ENCODE measurements around the gene CEP192. TPM values are rescaled to one million over a fixed set of nuclear protein-coding genes. Genes with fewer than 3 reads are reported as not detected.

CEP192 gene
- total and polyA plus RNA-seq, 2 of the 13 experiments (the other 11 are each of a cell fraction or from before 2014, with no cell fraction given), result 15.3 to 24.7 TPM

- no TSS peak for BruUV-seq (replicated peaks)
- CTCF ChIA-PET (ENCODE audit: low intra/inter-chr PET ratio, low total read pairs), result no interaction called here
- no peak for TF ChIP-seq SSRP1 (CRISPR knock-in tag; IDR thresholded peaks at IDR 0.05)
- TF ChIP-seq, protein P1, sequence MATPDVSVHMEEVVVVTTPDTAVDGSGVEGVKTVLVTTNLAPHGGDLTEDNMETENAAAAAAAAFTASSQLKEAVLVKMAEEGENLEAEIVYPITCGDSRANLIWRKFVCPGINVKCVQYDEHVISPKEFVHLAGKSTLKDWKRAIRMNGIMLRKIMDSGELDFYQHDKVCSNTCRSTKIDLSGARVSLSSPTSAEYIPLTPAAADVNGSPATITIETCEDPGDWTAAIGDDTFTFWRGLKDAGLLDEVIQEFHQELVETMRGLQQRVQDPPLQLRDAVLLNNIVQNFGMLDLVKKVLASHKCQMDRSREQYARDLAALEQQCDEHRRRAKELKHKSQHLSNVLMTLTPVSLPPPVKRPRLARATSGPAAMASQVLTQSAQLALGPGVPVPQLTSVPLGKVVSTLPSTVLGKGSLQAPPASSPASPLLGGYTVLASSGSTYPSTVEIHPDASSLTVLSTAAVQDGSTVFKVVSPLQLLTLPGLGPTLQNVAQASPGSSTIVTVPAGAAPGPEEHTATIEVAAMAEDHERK (CRISPR knock-in tag; IDR thresholded peaks at IDR 0.05; ENCODE audit: low read depth), result no peak
- no peak for TF ChIP-seq GATAD1 (CRISPR knock-in tag; IDR thresholded peaks at IDR 0.05)
- no peak for TF ChIP-seq ZMAT3 (CRISPR knock-in tag; conservative IDR thresholded peaks at IDR 0.05)
- TF ChIP-seq SNRNP70 (IDR thresholded peaks at IDR 0.05; ENCODE audit: low read depth, low read length), result no peak
- TF ChIP-seq, protein P2, sequence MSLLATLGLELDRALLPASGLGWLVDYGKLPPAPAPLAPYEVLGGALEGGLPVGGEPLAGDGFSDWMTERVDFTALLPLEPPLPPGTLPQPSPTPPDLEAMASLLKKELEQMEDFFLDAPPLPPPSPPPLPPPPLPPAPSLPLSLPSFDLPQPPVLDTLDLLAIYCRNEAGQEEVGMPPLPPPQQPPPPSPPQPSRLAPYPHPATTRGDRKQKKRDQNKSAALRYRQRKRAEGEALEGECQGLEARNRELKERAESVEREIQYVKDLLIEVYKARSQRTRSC (CRISPR knock-in tag; IDR thresholded peaks at IDR 0.05; ENCODE audit: low read depth), result no peak
- no peak for TF ChIP-seq ZNF251 (CRISPR knock-in tag; IDR thresholded peaks at IDR 0.05)
- TF ChIP-seq TRIM24 (CRISPR knock-in tag; IDR thresholded peaks at IDR 0.05), result no peak
- TF ChIP-seq YEATS2 (CRISPR knock-in tag; IDR thresholded peaks at IDR 0.05; ENCODE audit: borderline replicate concordance), result no peak
- TF ChIP-seq GLI4 (CRISPR knock-in tag; IDR thresholded peaks at IDR 0.05; ENCODE audit: borderline replicate concordance), result no peak
- TF ChIP-seq, protein P3, sequence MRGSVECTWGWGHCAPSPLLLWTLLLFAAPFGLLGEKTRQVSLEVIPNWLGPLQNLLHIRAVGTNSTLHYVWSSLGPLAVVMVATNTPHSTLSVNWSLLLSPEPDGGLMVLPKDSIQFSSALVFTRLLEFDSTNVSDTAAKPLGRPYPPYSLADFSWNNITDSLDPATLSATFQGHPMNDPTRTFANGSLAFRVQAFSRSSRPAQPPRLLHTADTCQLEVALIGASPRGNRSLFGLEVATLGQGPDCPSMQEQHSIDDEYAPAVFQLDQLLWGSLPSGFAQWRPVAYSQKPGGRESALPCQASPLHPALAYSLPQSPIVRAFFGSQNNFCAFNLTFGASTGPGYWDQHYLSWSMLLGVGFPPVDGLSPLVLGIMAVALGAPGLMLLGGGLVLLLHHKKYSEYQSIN (CRISPR knock-in tag; IDR thresholded peaks at IDR 0.05; ENCODE audit: borderline replicate concordance), result no peak
- TF ChIP-seq YEATS4 (CRISPR knock-in tag; IDR thresholded peaks at IDR 0.05; ENCODE audit: borderline replicate concordance), result no peak
- no peak for TF ChIP-seq GATA4 (IDR thresholded peaks at IDR 0.05; ENCODE audit: borderline replicate concordance, low read depth)
- TF ChIP-seq, protein P4, sequence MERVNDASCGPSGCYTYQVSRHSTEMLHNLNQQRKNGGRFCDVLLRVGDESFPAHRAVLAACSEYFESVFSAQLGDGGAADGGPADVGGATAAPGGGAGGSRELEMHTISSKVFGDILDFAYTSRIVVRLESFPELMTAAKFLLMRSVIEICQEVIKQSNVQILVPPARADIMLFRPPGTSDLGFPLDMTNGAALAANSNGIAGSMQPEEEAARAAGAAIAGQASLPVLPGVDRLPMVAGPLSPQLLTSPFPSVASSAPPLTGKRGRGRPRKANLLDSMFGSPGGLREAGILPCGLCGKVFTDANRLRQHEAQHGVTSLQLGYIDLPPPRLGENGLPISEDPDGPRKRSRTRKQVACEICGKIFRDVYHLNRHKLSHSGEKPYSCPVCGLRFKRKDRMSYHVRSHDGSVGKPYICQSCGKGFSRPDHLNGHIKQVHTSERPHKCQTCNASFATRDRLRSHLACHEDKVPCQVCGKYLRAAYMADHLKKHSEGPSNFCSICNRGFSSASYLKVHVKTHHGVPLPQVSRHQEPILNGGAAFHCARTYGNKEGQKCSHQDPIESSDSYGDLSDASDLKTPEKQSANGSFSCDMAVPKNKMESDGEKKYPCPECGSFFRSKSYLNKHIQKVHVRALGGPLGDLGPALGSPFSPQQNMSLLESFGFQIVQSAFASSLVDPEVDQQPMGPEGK (CRISPR knock-in tag; IDR thresholded peaks at IDR 0.05), result no peak
- no peak for TF ChIP-seq ZSCAN31 (CRISPR knock-in tag; IDR thresholded peaks at IDR 0.05; ENCODE audit: low read depth)
- no peak for TF ChIP-seq RFXAP (CRISPR knock-in tag; IDR thresholded peaks at IDR 0.05; ENCODE audit: borderline replicate concordance)
- no peak for TF ChIP-seq ZNF83 (CRISPR knock-in tag; IDR thresholded peaks at IDR 0.05; ENCODE audit: borderline replicate concordance)
- no peak for TF ChIP-seq THYN1 (CRISPR knock-in tag; IDR thresholded peaks at IDR 0.05; ENCODE audit: borderline replicate concordance, low read depth)
Measured at GRCh38 chr18:13105059-13105458, 113.9 kb downstream of the CEP192 start.

More at GRCh38 chr18:13105059-13105458, 113.9 kb downstream of the CEP192 start:
- 93% methylated on average over 4 of the region's 4 CpGs for WGBS (ENCODE audit: low lambda C conversion rate)
- H3K79me2 ChIP-seq (ENCODE audit: insufficient read depth, low read length), result no peaks in the 10 kb centered on the region
- FAIRE-seq (no peak), ATAC-seq (no peak), DNase-seq (ENCODE audit: low spot score) (no peak)
- POLR2A ChIA-PET, result no interaction called here
- no peak overlapping the region for H3K27ac ChIP-seq (ENCODE audit: extremely low read length, insufficient read depth, low read length)
- no peaks in the 10 kb centered on the region for H3K4me1 ChIP-seq (ENCODE audit: insufficient read depth, low read length)
- H3K9me3 ChIP-seq (ENCODE audit: low read length), result no peaks in the 10 kb centered on the region
- H3K9ac ChIP-seq (ENCODE audit: insufficient read depth, low read depth, low read length), result no peak overlapping the region
- no peak overlapping the region for H2AFZ ChIP-seq (ENCODE audit: low read length)
- intact Hi-C loops (cut with micrococcal nuclease; ENCODE audit: unreplicated experiment), result no loop called here
- no peak overlapping the region for H3K4me3 ChIP-seq (replicated peaks in 1 of 3; ENCODE audit: insufficient read depth in 1 of 3, low read depth in 2 of 3, low read length in 3 of 3)
- in situ Hi-C loops (cut with HindIII; ENCODE audit: extremely low pct_ligation_motif_present, low pct_unique_long_range_greater_than_20kb), result no loop called here
- H3K4me2 ChIP-seq (ENCODE audit: low read depth, low read length), result no peak overlapping the region
- no peaks in the 10 kb centered on the region for H4K20me1 ChIP-seq (ENCODE audit: insufficient read depth, low read length)
- H3K27me3 ChIP-seq (ENCODE audit: control insufficient read depth in 1 of 2, insufficient read depth in 2 of 2, low read length in 2 of 2), result no peaks in the 10 kb centered on the region
- peaks cover 14 to 68% of the 10 kb centered on the region in 2 experiments for H3K36me3 ChIP-seq (replicated peaks in 1 of 2; ENCODE audit: control insufficient read depth in 1 of 2, insufficient read depth in 2 of 2, low read length in 2 of 2)

All from HepG2 (cell line).